Measurements from ENCODE around the gene NCEH1.

DNA sequence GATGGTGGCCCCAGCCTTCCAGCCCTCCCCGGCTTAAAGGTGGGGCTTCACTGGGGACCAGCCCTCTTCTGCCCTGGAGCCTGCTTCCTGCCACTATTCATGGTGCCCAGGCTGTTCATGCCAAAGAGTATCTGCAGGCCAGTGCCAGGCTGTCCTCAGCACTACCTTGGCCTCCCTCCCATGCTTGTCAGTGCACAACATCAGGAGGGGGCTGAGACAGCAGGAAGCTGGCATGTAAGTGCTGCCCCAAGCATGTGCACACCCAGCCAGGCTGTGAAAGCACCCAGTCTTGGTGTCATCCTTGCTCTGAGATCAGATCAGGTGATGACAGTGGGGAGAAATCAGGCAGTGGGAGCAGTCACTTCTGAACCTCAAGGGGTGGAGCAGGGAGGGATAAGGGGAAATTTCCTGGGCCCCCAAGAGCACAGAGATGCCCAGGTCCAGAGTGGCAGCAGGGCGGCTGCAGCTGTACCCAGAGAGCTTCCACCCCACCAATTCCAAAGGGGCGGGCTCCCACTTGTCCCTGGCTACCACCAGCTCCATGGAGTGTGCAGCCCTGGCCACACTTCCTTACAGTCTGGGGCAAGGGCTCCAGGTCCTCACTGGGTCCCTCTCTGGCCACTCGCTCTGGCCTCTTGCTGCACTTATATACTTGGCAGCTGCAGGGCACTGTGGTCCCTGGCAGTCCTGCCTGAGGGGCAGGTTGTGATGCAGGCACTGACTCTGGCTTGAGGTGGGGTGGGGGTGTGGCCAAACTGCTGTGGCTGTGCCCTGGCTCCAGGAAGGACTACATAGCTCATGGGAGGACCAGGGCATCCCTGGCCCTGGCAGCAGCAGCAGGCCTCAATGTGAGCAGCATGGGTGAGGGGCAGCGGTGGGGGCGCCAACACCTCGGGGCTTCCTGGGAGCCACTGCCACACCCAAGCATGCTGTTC is 96.3 kb downstream of the NCEH1 start:
- TF ChIP-seq, protein P1, sequence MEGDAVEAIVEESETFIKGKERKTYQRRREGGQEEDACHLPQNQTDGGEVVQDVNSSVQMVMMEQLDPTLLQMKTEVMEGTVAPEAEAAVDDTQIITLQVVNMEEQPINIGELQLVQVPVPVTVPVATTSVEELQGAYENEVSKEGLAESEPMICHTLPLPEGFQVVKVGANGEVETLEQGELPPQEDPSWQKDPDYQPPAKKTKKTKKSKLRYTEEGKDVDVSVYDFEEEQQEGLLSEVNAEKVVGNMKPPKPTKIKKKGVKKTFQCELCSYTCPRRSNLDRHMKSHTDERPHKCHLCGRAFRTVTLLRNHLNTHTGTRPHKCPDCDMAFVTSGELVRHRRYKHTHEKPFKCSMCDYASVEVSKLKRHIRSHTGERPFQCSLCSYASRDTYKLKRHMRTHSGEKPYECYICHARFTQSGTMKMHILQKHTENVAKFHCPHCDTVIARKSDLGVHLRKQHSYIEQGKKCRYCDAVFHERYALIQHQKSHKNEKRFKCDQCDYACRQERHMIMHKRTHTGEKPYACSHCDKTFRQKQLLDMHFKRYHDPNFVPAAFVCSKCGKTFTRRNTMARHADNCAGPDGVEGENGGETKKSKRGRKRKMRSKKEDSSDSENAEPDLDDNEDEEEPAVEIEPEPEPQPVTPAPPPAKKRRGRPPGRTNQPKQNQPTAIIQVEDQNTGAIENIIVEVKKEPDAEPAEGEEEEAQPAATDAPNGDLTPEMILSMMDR (IDR thresholded peaks at IDR 0.05; ENCODE audit: low read depth, low read length), result no peak
- TF ChIP-seq POLR2A (IDR thresholded peaks at IDR 0.05; ENCODE audit: extremely low read depth, insufficient read length) (no peak), MYC (IDR thresholded peaks at IDR 0.05; ENCODE audit: low read depth, low read length) (no peak)
